ENCODE data around the gene CLIC6.

- TF ChIP-seq CTCF (IDR thresholded peaks at IDR 0.05) (no peak), ZFX (IDR thresholded peaks at IDR 0.05; ENCODE audit: borderline replicate concordance) (no peak)
Measured at GRCh38 chr21:34632498-34632897, 36.3 kb upstream of the CLIC6 start.
